Ishikawa (cell line): Measurements from ENCODE around the gene PRKCQ.

ENCODE experiments used
- CEBPB ChIP-seq: IDR thresholded peaks from 2 replicates; pipeline ENCODE4 v1.6.1; 2012
- CREB1 ChIP-seq: IDR thresholded peaks from 2 replicates; pipeline ENCODE4 v1.6.1; 2012; ENCODE audit warnings: low read depth
- EGR1 ChIP-seq: IDR thresholded peaks from 2 replicates; pipeline ENCODE4 v1.6.1; 2012
- EP300 ChIP-seq: IDR thresholded peaks from 2 replicates; pipeline ENCODE4 v1.6.1; 2012; ENCODE audit warnings: borderline replicate concordance
- FOXM1 ChIP-seq: IDR thresholded peaks from 2 replicates; pipeline ENCODE4 v1.6.1; 2012; ENCODE audit warnings: low read depth, borderline replicate concordance
- NFIC ChIP-seq: IDR thresholded peaks from 2 replicates; pipeline ENCODE4 v1.6.1; 2012
- RAD21 ChIP-seq: IDR thresholded peaks from 2 replicates; pipeline ENCODE4 v1.6.1; 2012; ENCODE audit warnings: low read depth
- REST ChIP-seq: IDR thresholded peaks from 2 replicates; pipeline ENCODE4 v1.6.1; 2012; ENCODE audit warnings: low read depth, mild to moderate bottlenecking
- TAF1 ChIP-seq: IDR thresholded peaks from 2 replicates; pipeline ENCODE4 v1.6.1; 2012; ENCODE audit warnings: low read depth, mild to moderate bottlenecking
- TCF12 ChIP-seq: IDR thresholded peaks from 2 replicates; pipeline ENCODE4 v1.6.1; 2012; ENCODE audit warnings: low read depth
- TEAD4 ChIP-seq: IDR thresholded peaks from 2 replicates; pipeline ENCODE4 v1.6.1; 2012
- USF1 ChIP-seq: IDR thresholded peaks from 2 replicates; pipeline ENCODE4 v1.6.1; 2012
- YY1 ChIP-seq: IDR thresholded peaks from 2 replicates; pipeline ENCODE4 v1.6.1; 2012; ENCODE audit warnings: low read depth
- ZBTB7A ChIP-seq: IDR thresholded peaks from 2 replicates; pipeline ENCODE4 v1.6.1; 2012; ENCODE audit warnings: low read depth
- TF ChIP-seq, protein P1 (sequence below): IDR thresholded peaks from 2 replicates; pipeline ENCODE4 v1.6.1; 2012

Gene PRKCQ

DNA sequence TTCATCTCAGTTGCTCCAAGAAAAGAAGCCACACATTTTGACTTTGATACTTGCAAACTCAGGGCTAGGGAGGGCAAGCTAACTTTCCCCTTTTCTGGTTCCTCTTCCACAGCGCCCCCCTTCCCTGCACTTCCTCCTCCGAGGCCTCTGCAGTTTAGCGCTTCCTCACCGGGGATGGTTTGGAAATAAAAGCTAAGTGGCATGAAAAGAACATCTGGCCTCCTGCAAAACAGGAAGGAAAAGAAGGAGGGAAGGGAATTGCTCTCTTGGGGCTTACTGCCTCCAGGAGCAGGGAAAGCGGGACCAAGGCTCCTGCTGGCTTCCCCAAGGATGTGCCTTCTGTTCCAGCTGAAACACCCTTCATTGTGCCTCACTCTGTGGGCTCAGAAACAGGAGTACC lies 42.3 kb downstream of the PRKCQ start:
- TF ChIP-seq NFIC (no peak), YY1 (no peak)

- TF ChIP-seq REST (no peak), TCF12 (no peak), FOXM1 (no peak), EGR1 (no peak)
- TF ChIP-seq, protein P1, sequence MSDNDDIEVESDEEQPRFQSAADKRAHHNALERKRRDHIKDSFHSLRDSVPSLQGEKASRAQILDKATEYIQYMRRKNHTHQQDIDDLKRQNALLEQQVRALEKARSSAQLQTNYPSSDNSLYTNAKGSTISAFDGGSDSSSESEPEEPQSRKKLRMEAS, result no peak
These were observed 44.0 kb downstream of the PRKCQ start for GRCh38 chr10:6536102-6536501.

DNA sequence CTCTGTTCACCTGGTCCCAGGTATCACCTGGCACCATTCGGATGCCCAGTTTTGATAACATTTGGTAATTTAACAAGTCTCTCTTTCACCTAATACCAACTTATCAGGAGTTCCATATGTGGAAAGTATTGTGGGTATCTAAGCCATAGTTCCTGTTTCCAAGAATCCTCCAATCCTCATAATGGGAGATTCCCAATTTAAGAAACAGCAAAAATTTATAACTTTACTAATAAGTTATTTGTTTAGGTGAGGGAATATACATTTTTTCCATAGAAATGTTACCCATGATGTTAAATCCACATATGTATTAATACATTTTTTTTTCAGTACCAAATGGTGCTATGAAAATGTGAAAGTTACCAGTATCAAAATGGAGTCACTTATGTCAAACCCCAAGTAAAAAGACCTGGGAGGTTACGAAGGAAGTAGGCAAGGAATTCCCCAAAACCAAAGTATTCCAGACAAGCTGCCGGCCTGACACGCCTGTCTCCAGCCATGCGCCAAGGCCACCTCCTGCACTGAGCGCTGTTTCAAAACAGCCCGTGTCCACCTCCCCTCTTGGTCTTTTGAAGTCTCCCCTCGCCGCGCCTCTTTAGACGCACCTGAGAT lies 44.8 kb downstream of the PRKCQ start:
- no peak for TF ChIP-seq TCF12
- TF ChIP-seq REST, result no peak
- TF ChIP-seq RAD21, result no peak
- TF ChIP-seq FOXM1, result no peak
- no peak for TF ChIP-seq EP300
- no peak for TF ChIP-seq CEBPB
- no peak for TF ChIP-seq TEAD4
- no peak for TF ChIP-seq ZBTB7A
- TF ChIP-seq USF1, result no peak
- no peak for TF ChIP-seq NFIC
- TF ChIP-seq TAF1, result no peak
- TF ChIP-seq EGR1, result no peak
- TF ChIP-seq, protein P1, result no peak
- no peak for TF ChIP-seq CREB1
- no peak for TF ChIP-seq YY1

GRCh38 chr10:6532321-6532720 lies 47.8 kb downstream of the PRKCQ start:
- TF ChIP-seq EGR1 (no peak), EP300 (no peak), ZBTB7A (no peak), TAF1 (no peak), TCF12 (no peak), USF1 (no peak), CREB1 (no peak), CEBPB (no peak), NFIC (no peak), TEAD4 (no peak), REST (no peak), FOXM1 (no peak), RAD21 (no peak), YY1 (no peak)
- TF ChIP-seq, protein P1, result no peak

DNA sequence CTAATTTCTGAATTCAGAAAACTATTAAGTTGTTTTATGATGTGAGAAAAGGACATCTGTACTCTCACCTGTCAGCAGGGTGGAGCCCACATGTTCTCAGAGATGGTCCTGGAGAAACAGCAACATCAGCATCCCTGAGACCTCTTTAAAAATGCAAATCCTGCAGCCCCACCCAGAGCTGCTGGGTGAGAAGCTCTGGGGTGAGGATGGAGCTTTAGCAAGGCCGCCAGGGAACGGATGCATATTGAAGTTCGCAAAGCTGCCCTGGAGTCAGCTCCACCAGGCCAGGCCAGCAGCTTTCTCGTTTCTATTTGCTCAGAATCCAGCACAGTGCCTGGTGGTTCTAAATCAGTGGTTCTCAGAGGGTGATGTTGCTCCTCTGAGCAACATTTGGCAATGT lies 49.1 kb downstream of the PRKCQ start:
- no peak for TF ChIP-seq FOXM1
- no peak for TF ChIP-seq EP300
- no peak for TF ChIP-seq NFIC
- TF ChIP-seq ZBTB7A, result no peak
- TF ChIP-seq CREB1, result no peak
- TF ChIP-seq REST, result no peak
- TF ChIP-seq TCF12, result no peak
- TF ChIP-seq EGR1, result no peak
- TF ChIP-seq CEBPB, result no peak
- TF ChIP-seq YY1, result no peak
- no peak for TF ChIP-seq USF1
- no peak for TF ChIP-seq TAF1
- no peak for TF ChIP-seq TEAD4
- TF ChIP-seq, protein P1, result no peak
- no peak for TF ChIP-seq RAD21
